ENCODE results near the gene CREB3L2. TPM values are rescaled to one million over a fixed set of nuclear protein-coding genes. Genes with fewer than 3 reads are reported as not detected.

CREB3L2 gene
- total RNA-seq, 1 experiment from 2014 or later: 60.6 TPM

- Mint-ChIP-seq H3K36me3 (peaks cover 19% of the 10 kb centered on the region), H3K4me3 (no peak overlapping the region), H3K27ac (peak overlapping the region; percentile 87), H3K27me3 (ENCODE audit: low read depth) (no peaks in the 10 kb centered on the region), H3K4me1 (peaks cover 47% of the 10 kb centered on the region), H3K9me3 (peaks cover 6% of the 10 kb centered on the region)
- ATAC-seq (peak; percentile 86), DNase-seq (ENCODE audit: low spot score) (no peak)
- ChIA-PET POLR2A (interaction anchor here (0.5 to 1.0 kb wide), 4 partner anchors 24 to 495 kb away, joined by 3 to 5 read pairs (median 4); partner anchors contain the start of gene CREB3L2), CTCF (interaction anchor here (1.0 to 1.2 kb wide), 3 partner anchors 13 to 33 kb away, joined by 3 to 4 read pairs (median 3); no protein-coding TSS in a partner anchor)
- TF ChIP-seq ETV6 (CRISPR knock-in tag; IDR thresholded peaks at IDR 0.05): no peak
- peak; percentile 53; the same call in 1 of the 2 replicates for TF ChIP-seq ZNF121 (CRISPR knock-in tag; IDR thresholded peaks at IDR 0.05)
- TF ChIP-seq MLX (CRISPR knock-in tag; IDR thresholded peaks at IDR 0.05): no peak
- 0 out of 2 replicates have a peak, but pooled peaks have one; percentile 46 for TF ChIP-seq NFE2L1 (CRISPR knock-in tag; IDR thresholded peaks at IDR 0.05)
These were observed 34.5 kb downstream of the CREB3L2 start for GRCh38 chr7:137967143-137968018.

- POLR2A ChIA-PET: interaction anchor here (0.6 to 1.0 kb wide), 2 partner anchors 35 to 318 kb away, joined by 4 to 5 read pairs; partner anchors contain the start of gene CREB3L2
- DNase-seq (ENCODE audit: low spot score): no peak
These were observed 35.2 kb downstream of the CREB3L2 start for GRCh38 chr7:137966641-137967142.

More at GRCh38 chr7:137966641-137967142, 35.2 kb downstream of the CREB3L2 start:
- Mint-ChIP-seq H3K4me1 (peaks cover 51% of the 10 kb centered on the region), H3K27me3 (ENCODE audit: low read depth) (no peaks in the 10 kb centered on the region), H3K36me3 (peaks cover 22% of the 10 kb centered on the region), H3K27ac (peak overlapping the region; percentile 87), H3K9me3 (peaks cover 6% of the 10 kb centered on the region), H3K4me3 (no peak overlapping the region)
- no peak for ATAC-seq
- TF ChIP-seq NR1H2 (CRISPR knock-in tag; IDR thresholded peaks at IDR 0.05) (no peak), ZNF416 (CRISPR knock-in tag; IDR thresholded peaks at IDR 0.05) (no peak), GTF2I (CRISPR knock-in tag; conservative IDR thresholded peaks at IDR 0.05) (no peak), NFE2L1 (CRISPR knock-in tag; IDR thresholded peaks at IDR 0.05) (no peak), NR3C1 (CRISPR knock-in tag; conservative IDR thresholded peaks at IDR 0.05; ENCODE audit: low read depth) (no peak), ZNF532 (CRISPR knock-in tag; IDR thresholded peaks at IDR 0.05; ENCODE audit: borderline replicate concordance) (no peak), TP53 (CRISPR knock-in tag; IDR thresholded peaks at IDR 0.05) (no peak), MLX (CRISPR knock-in tag; IDR thresholded peaks at IDR 0.05) (no peak)
- CTCF ChIA-PET: interaction anchor here (1.0 to 1.2 kb wide), 3 partner anchors 12 to 33 kb away, joined by 3 to 4 read pairs (median 3); no protein-coding TSS in a partner anchor
